ENCODE data around the gene PALM2AKAP2. TPM values are rescaled to one million over a fixed set of nuclear protein-coding genes. Genes with fewer than 3 reads are reported as not detected.

The PALM2AKAP2 gene
- total RNA-seq, 1 donor from 2014 or later, result not detected

DNA sequence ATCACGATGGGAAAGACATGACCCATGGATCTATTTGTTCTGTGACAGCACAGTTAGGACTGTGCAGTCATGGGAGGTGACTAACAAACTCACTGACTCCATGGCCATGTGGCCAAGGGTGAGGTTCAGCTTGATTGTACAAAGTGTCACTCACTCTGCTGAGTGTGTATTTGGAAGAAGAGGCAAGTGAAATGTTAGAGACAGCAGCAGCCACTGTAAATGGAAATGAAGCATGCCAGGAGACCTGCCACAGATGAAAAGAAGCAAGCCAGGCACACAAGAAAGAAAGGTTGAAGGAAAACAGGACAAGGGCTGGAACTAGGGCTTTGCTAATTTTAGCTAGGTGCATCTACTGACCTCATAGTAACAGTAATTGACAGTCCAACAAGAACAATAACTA is 42.7 kb upstream of the PALM2AKAP2 start:
- ChIA-PET CTCF (no interaction called here), POLR2A (no interaction called here)
- Mint-ChIP-seq H3K36me3 (ENCODE audit: low read depth) (no peaks in the 10 kb centered on the region), H3K27me3 (peaks cover 10% of the 10 kb centered on the region), H3K4me1 (no peaks in the 10 kb centered on the region), H3K9me3 (no peaks in the 10 kb centered on the region), H3K4me3 (no peak overlapping the region), H3K27ac (no peak overlapping the region)
- DNase-seq (no peak), ATAC-seq (ENCODE audit: low read depth) (no peak)
- intact Hi-C loops (cut with micrococcal nuclease), result no loop called here
- TF ChIP-seq, protein P1, sequence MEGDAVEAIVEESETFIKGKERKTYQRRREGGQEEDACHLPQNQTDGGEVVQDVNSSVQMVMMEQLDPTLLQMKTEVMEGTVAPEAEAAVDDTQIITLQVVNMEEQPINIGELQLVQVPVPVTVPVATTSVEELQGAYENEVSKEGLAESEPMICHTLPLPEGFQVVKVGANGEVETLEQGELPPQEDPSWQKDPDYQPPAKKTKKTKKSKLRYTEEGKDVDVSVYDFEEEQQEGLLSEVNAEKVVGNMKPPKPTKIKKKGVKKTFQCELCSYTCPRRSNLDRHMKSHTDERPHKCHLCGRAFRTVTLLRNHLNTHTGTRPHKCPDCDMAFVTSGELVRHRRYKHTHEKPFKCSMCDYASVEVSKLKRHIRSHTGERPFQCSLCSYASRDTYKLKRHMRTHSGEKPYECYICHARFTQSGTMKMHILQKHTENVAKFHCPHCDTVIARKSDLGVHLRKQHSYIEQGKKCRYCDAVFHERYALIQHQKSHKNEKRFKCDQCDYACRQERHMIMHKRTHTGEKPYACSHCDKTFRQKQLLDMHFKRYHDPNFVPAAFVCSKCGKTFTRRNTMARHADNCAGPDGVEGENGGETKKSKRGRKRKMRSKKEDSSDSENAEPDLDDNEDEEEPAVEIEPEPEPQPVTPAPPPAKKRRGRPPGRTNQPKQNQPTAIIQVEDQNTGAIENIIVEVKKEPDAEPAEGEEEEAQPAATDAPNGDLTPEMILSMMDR (IDR thresholded peaks at IDR 0.05), result no peak

DNA sequence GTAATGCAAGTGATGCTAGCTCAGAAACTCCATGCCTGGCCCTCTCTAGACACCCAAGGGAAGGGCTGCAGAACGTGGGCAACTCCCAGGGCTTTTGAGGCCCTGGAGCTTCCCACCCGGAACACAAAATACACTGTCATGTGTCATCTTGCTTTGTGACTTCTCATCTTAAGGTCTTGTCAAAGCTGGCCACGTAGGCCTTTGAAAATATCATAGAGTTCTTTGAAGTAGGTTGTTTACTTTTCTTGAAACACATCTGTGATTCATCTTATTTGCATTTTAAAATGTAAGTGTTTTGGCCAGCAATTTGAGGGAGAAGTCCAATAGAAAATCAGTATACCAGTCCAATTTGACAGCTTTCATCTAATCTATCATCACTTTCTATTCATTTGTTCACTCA is 40.2 kb upstream of the PALM2AKAP2 start:
- Mint-ChIP-seq H3K36me3 (ENCODE audit: low read depth) (no peaks in the 10 kb centered on the region), H3K4me1 (no peaks in the 10 kb centered on the region), H3K27ac (no peak overlapping the region), H3K27me3 (peaks cover 9% of the 10 kb centered on the region), H3K9me3 (no peaks in the 10 kb centered on the region), H3K4me3 (no peak overlapping the region)
- CTCF ChIA-PET, result no interaction called here
- POLR2A ChIA-PET, result no interaction called here
- no peak for ATAC-seq (ENCODE audit: low read depth)
- no peak for DNase-seq
- intact Hi-C loops (cut with micrococcal nuclease), result no loop called here
- TF ChIP-seq, protein P1 (IDR thresholded peaks at IDR 0.05), result no peak

DNA sequence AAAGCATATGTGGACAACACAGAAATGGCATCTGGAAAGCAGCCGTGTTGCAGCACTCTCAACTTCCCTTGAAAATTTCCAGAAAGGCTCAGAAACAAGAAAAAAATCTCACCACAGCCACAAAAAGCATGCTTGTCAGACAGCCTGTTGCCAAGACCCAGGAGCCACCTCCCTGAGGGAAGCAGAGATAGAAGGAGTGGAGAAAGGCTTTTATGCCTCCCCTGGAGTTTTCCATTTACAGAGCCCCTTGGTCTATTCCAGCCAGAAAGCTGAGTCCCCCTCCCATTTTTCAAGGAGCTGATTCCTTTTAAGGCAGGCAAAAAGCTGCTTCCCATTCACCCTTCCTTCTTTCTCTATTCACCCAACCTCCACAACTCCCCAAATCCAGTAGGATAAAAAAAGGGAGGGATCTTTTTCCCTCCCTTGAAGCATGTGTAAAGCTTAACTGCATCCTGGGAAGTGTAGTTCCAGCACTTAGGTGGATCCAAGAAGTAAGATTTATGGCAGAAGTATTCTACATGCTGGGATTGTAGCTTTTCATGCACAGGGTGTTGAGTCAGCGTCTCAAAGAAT is 37.1 kb upstream of the PALM2AKAP2 start:
- intact Hi-C loops (cut with micrococcal nuclease), result no loop called here
- Mint-ChIP-seq H3K4me3 (no peak overlapping the region), H3K9me3 (no peaks in the 10 kb centered on the region), H3K4me1 (no peaks in the 10 kb centered on the region), H3K27me3 (peaks cover 18% of the 10 kb centered on the region), H3K36me3 (ENCODE audit: low read depth) (no peaks in the 10 kb centered on the region), H3K27ac (no peak overlapping the region)
- DNase-seq (no peak), ATAC-seq (ENCODE audit: low read depth) (no peak)
- TF ChIP-seq, protein P1 (IDR thresholded peaks at IDR 0.05), result no peak
- ChIA-PET CTCF (no interaction called here), POLR2A (no interaction called here)

DNA sequence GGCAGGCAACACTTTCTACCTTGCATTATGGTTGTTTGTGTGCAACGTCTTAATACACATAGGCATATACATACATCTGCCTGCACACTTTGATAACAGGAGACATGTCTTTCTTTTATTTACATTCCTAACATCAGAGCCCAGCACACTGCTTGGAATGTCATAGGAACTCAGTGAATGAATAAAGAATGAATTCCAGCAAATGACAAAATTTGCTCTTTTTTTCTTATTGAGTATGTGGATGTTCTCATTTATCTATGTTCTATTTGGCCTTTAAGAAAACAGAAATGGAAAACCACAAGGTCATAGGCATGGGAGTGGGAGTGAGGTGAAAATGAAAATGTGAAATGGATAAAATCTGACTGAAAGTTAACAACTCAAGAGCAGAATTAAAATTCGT is 36.3 kb upstream of the PALM2AKAP2 start:
- TF ChIP-seq, protein P1 (IDR thresholded peaks at IDR 0.05), result no peak
- ATAC-seq (ENCODE audit: low read depth) (no peak), DNase-seq (no peak)
- POLR2A ChIA-PET, result no interaction called here
- intact Hi-C loops (cut with micrococcal nuclease), result no loop called here
- Mint-ChIP-seq H3K4me3 (no peak overlapping the region), H3K36me3 (ENCODE audit: low read depth) (no peaks in the 10 kb centered on the region), H3K27me3 (peaks cover 18% of the 10 kb centered on the region), H3K4me1 (no peaks in the 10 kb centered on the region), H3K9me3 (no peaks in the 10 kb centered on the region), H3K27ac (no peak overlapping the region)
- CTCF ChIA-PET, result no interaction called here

DNA sequence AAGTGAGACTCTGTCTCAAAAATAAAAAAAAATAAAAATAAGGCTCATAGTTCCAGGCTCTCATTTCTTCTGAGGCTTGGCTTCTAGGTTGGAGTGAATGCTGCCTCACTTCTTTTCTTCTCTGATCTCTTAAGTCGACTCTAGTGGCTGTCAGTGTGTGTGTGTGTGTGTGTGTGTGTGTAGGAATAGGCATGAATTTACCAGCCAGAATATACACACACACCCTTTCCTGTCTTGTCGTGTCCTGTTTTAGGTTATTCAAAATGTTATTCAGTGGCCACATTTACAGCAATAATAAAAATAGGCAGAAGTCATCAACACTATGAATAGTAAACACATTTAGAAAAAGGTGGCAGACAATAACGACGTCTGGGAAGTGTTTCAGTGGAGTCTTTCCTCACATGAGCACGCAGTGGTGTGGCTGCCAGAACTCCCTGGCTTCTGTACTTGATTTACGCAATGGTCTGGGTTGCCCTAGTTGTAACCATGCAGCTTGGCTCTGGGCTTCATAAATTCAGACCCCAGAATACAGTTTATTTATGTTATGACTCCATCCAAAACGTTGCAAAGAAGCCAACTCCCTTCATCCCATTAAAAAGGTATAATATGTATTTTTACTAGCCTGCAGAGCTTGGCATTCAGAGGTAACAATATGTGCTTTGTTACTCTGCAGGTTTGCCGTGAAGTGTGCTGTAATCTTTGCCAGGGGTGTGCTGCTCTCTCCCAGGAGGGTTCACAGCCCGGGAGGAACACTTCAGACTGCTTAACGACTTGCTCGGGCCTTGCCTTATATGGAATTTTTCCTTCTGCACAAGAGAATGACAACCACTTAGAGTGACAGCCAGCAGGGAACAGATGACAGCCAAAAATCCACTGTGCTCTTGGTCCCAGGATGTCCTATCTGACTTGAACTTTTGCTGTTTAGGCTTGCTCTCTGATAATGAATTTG is 34.4 kb upstream of the PALM2AKAP2 start:
- H3K36me3 Mint-ChIP-seq (ENCODE audit: low read depth), result no peaks in the 10 kb centered on the region
- TF ChIP-seq, protein P1 (IDR thresholded peaks at IDR 0.05), result no peak
- DNase-seq (no peak), ATAC-seq (ENCODE audit: low read depth) (no peak)
- CTCF ChIA-PET, result interaction anchor here (0.6 kb wide), 1 partner anchor 223 kb away, joined by 3 read pairs; no protein-coding TSS in a partner anchor
- peaks cover 15% of the 10 kb centered on the region for H3K27me3 Mint-ChIP-seq
- intact Hi-C loops (cut with micrococcal nuclease), result no loop called here
- no peak overlapping the region for H3K4me3 Mint-ChIP-seq
- H3K9me3 Mint-ChIP-seq, result no peaks in the 10 kb centered on the region
- POLR2A ChIA-PET, result no interaction called here
- no peaks in the 10 kb centered on the region for H3K4me1 Mint-ChIP-seq
- no peak overlapping the region for H3K27ac Mint-ChIP-seq
